Cardiac fibroblast (primary cell): ENCODE results near the gene CCM2.

Experiments used
- DNase-seq, 2 donors: peaks; one replicate each; pipeline versions ENCODE4 v3.0.0 to v3.0.0-alpha.2; 2010; ENCODE audit warnings: low read depth in 2 of 2
- H3K4me3 ChIP-seq, 2 donors: replicated peaks in 1 of 2; 1 replicate in 1 of 2; 2 replicates in 1 of 2; pipeline ENCODE4 v1.5.1; 2011; ENCODE audit warnings: low read depth in 2 of 2, low read length in 2 of 2, mild to moderate bottlenecking in 2 of 2, moderate library complexity in 1 of 2
- TF ChIP-seq, protein P1 (sequence below): IDR thresholded peaks from one replicate; pipeline ENCODE4 v1.5.1; 2011; ENCODE audit warnings: low read depth, mild to moderate bottlenecking, low read length, inconsistent platforms

The CCM2 gene

DNA sequence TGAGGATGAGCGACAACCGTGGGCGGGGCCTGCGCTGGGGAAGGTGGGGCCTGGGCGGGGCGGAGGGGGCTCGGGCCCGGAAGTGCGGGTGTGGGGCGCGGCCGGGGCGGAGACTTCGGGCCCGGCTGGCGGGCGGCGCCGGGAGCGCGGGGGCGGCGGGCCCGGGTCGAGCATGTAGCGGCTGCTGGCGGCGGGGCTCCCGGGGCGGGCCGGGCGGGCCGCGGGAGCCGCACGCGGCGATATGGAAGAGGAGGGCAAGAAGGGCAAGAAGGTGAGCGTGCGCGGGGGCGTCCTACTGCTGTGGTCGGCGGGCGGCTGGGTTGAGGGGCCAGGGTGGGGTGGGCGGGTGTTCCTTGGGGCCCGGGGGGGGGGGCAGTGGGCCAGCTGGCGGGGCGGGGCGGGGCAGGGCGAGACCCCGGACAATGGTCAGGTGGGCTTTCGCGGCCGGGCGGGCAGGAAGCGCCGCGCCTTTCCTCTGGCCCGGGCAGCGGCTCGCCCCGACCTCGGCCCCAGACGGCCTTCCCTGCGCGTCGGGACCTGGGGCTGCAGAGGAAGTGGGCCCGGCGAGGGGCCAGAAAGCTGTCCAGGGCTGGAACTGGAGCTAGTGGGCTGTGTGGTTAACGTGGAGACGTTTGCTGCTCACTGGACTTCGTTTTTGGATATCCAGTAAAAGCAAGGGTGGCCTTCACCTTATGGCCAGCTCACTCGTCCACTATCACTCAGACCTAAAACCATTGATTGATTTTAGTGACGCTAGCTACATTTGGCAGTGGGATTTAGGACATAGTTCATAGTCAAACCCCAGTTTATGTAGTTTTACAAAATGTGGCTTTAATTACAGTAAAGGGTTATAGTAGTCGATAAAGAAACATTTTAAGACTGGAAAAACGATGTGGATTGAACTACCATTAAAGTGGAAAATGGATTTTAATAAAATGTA lies at the start of gene CCM2:
Gene CCM2, plus strand, starts transcription at position 109 of the 940 bp plus-strand sequence. Its CDS starts 133 bp downstream, at position 242.
- peak within 1 kb of the TSS; percentile 57 to 75 for H3K4me3 ChIP-seq
- TF ChIP-seq, protein P1, sequence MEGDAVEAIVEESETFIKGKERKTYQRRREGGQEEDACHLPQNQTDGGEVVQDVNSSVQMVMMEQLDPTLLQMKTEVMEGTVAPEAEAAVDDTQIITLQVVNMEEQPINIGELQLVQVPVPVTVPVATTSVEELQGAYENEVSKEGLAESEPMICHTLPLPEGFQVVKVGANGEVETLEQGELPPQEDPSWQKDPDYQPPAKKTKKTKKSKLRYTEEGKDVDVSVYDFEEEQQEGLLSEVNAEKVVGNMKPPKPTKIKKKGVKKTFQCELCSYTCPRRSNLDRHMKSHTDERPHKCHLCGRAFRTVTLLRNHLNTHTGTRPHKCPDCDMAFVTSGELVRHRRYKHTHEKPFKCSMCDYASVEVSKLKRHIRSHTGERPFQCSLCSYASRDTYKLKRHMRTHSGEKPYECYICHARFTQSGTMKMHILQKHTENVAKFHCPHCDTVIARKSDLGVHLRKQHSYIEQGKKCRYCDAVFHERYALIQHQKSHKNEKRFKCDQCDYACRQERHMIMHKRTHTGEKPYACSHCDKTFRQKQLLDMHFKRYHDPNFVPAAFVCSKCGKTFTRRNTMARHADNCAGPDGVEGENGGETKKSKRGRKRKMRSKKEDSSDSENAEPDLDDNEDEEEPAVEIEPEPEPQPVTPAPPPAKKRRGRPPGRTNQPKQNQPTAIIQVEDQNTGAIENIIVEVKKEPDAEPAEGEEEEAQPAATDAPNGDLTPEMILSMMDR = no peak
- peak; percentile 39 to 68 for DNase-seq

- TF ChIP-seq, protein P1 = no peak
- no peak overlapping the region for H3K4me3 ChIP-seq
- DNase-seq = no peak
Observed at GRCh38 chr7:44953156-44953555, 46.8 kb upstream of the CCM2 start.

GRCh38 chr7:44955733-44956132 lies 44.3 kb upstream of the CCM2 start:
- H3K4me3 ChIP-seq = no peak overlapping the region
- TF ChIP-seq, protein P1 = no peak
- DNase-seq = peak in 1 of 2 donors; percentile 30

DNA sequence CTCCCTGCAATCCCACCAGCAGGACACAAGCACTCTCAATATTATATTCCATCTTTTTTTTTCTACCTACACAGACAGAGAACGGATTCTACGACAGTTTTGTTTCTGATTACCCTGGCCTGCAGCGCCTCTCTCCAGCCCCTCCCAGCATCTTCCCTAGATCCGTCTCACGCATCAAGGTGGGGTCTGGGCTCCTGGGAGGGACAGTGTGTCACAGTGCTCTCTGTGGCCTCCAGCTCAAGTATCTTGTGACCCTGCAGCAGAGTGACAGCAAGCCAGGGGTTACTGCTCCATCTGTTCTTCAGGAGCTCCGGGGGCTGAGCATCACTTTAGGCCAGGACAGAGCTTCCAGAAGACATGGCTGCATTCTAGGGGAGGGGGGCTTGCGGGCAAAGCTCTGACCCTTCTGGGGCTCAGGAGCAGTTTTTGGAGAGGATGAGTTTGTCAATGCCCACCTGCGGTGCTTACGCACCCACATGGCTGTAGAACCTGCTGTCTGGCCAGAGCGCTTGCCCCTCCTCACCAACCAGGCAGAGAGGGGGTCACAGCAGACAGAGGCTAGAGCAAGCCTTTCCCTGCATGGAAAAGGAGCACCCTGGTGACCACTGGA lies 43.7 kb upstream of the CCM2 start:
- DNase-seq = no peak
- H3K4me3 ChIP-seq = no peak overlapping the region
- TF ChIP-seq, protein P1 = no peak

GRCh38 chr7:44958645-44959344 lies 41.2 kb upstream of the CCM2 start:
- no peak for DNase-seq
- no peak overlapping the region for H3K4me3 ChIP-seq
- TF ChIP-seq, protein P1 = no peak

GRCh38 chr7:44959433-44959951 lies 40.5 kb upstream of the CCM2 start:
- no peak for DNase-seq
- H3K4me3 ChIP-seq = no peak overlapping the region
- TF ChIP-seq, protein P1 = no peak
